GM12878 (cell line): ENCODE results near the gene MGAT4B.

Experiments
- ATF7 ChIP-seq: fragments of 450-650 bp; IDR thresholded peaks from 2 replicates; pipeline ENCODE4 v1.6.1; 2016; ENCODE audit warnings: low read depth, mild to moderate bottlenecking
- MLLT1 ChIP-seq: fragments of 450-650 bp; IDR thresholded peaks from 2 replicates; pipeline ENCODE4 v1.6.1; 2016; ENCODE audit warnings: mild to moderate bottlenecking
- MTA3 ChIP-seq: IDR thresholded peaks from 2 replicates; pipeline ENCODE4 v1.6.1; 2012; ENCODE audit warnings: low read length, inconsistent platforms, borderline replicate concordance
- USF1 ChIP-seq: IDR thresholded peaks from 2 replicates; pipeline ENCODE4 v1.6.1; 2011; ENCODE audit warnings: borderline replicate concordance, low read depth, mild to moderate bottlenecking, moderate library complexity, mixed read lengths, low read length; ENCODE audit not compliant: insufficient read depth; ENCODE audit errors: extremely low read length
- ZSCAN29 ChIP-seq: fragments of 450-650 bp; IDR thresholded peaks from 2 replicates; pipeline ENCODE4 v1.6.1; 2017; ENCODE audit warnings: mild to moderate bottlenecking, moderate library complexity

- TF ChIP-seq USF1 (no peak), MLLT1 (no peak), ZSCAN29 (no peak), ATF7 (no peak), MTA3 (no peak)
Observed at GRCh38 chr5:179817470-179817840, 10.8 kb upstream of the MGAT4B start.
